Measurements from ENCODE around the gene SYCP2. TPM values are rescaled to one million over a fixed set of nuclear protein-coding genes. Genes with fewer than 3 reads are reported as not detected.

Gene SYCP2
- polyA plus RNA-seq, 1 donor (not counting 4 experiments of a cell fraction or from before 2014, with no cell fraction given), result 0.12 TPM

GRCh38 chr20:59884494-59884893, 48.9 kb downstream of the SYCP2 start:
- Histone ChIP-seq H3K4me1 (ENCODE audit: control insufficient read depth, extremely low read depth, insufficient read depth, low read length) (no peaks in the 10 kb centered on the region), H3K4me3 (ENCODE audit: control insufficient read depth in 2 of 3, extremely low read depth in 1 of 3, insufficient read depth in 2 of 3, low read depth in 1 of 3, low read length in 3 of 3) (no peak overlapping the region), H3K36me3 (ENCODE audit: control insufficient read depth in 2 of 2, extremely low read depth in 1 of 2, insufficient read depth in 2 of 2, low read length in 2 of 2) (no peaks in the 10 kb centered on the region), H3K27me3 (ENCODE audit: control insufficient read depth, extremely low read depth, insufficient read depth, low read length) (no peaks in the 10 kb centered on the region), H3K9me1 (ENCODE audit: control insufficient read depth, extremely low read depth, insufficient read depth, low read length) (no peaks in the 10 kb centered on the region), H3K4me2 (ENCODE audit: control insufficient read depth, extremely low read depth, insufficient read depth, low read depth, low read length) (no peak overlapping the region), H3K79me2 (ENCODE audit: control insufficient read depth, insufficient read depth, low read length) (no peaks in the 10 kb centered on the region), H2AFZ (ENCODE audit: control insufficient read depth, low read length) (no peak overlapping the region), H3K27ac (ENCODE audit: control insufficient read depth, insufficient read depth, low read length) (no peak overlapping the region), H4K20me1 (ENCODE audit: control insufficient read depth, extremely low read depth, insufficient read depth, low read length) (no peaks in the 10 kb centered on the region), H3K9ac (ENCODE audit: control insufficient read depth, extremely low read depth, insufficient read depth, low read length) (no peak overlapping the region), H3K9me3 (ENCODE audit: control insufficient read depth, low read depth, low read length) (no peaks in the 10 kb centered on the region)
- DNase-seq (ENCODE audit: low read depth, low spot score), result no peak
- TF ChIP-seq CTCF (optimal IDR thresholded peaks at IDR 0.05 in 1 of 3, IDR thresholded peaks at IDR 0.05 in 1 of 3, conservative IDR thresholded peaks at IDR 0.05 in 1 of 3; ENCODE audit: extremely low read depth in 1 of 3, insufficient read depth in 2 of 3, low read length in 3 of 3), result no peak
- no peak for TF ChIP-seq EZH2 (IDR thresholded peaks at IDR 0.05; ENCODE audit: low read length)
- dilution Hi-C loops (cut with MboI; ENCODE audit: extremely low pct_ligation_motif_present, low sequenced_read_pairs), result no loop called here
- FAIRE-seq, result no peak

GRCh38 chr20:59880198-59880597, 53.2 kb downstream of the SYCP2 start:
- dilution Hi-C loops (cut with MboI; ENCODE audit: extremely low pct_ligation_motif_present, low sequenced_read_pairs), result no loop called here
- DNase-seq (ENCODE audit: low read depth, low spot score), result no peak

More at GRCh38 chr20:59880198-59880597, 53.2 kb downstream of the SYCP2 start:
- H3K27me3 ChIP-seq (ENCODE audit: control insufficient read depth, extremely low read depth, insufficient read depth, low read length), result no peaks in the 10 kb centered on the region
- H3K36me3 ChIP-seq (ENCODE audit: control insufficient read depth in 2 of 2, extremely low read depth in 1 of 2, insufficient read depth in 2 of 2, low read length in 2 of 2), result no peaks in the 10 kb centered on the region
- no peak for TF ChIP-seq CTCF (optimal IDR thresholded peaks at IDR 0.05 in 1 of 3, IDR thresholded peaks at IDR 0.05 in 1 of 3, conservative IDR thresholded peaks at IDR 0.05 in 1 of 3; ENCODE audit: extremely low read depth in 1 of 3, insufficient read depth in 2 of 3, low read length in 3 of 3)
- H3K79me2 ChIP-seq (ENCODE audit: control insufficient read depth, insufficient read depth, low read length), result no peaks in the 10 kb centered on the region
- H3K9me1 ChIP-seq (ENCODE audit: control insufficient read depth, extremely low read depth, insufficient read depth, low read length), result no peaks in the 10 kb centered on the region
- no peaks in the 10 kb centered on the region for H3K9me3 ChIP-seq (ENCODE audit: control insufficient read depth, low read depth, low read length)
- no peak overlapping the region for H3K27ac ChIP-seq (ENCODE audit: control insufficient read depth, insufficient read depth, low read length)
- no peaks in the 10 kb centered on the region for H4K20me1 ChIP-seq (ENCODE audit: control insufficient read depth, extremely low read depth, insufficient read depth, low read length)
- no peak overlapping the region for H3K4me2 ChIP-seq (ENCODE audit: control insufficient read depth, extremely low read depth, insufficient read depth, low read depth, low read length)
- H3K4me1 ChIP-seq (ENCODE audit: control insufficient read depth, extremely low read depth, insufficient read depth, low read length), result no peaks in the 10 kb centered on the region
- H2AFZ ChIP-seq (ENCODE audit: control insufficient read depth, low read length), result no peak overlapping the region
- no peak for FAIRE-seq
- H3K4me3 ChIP-seq (ENCODE audit: control insufficient read depth in 2 of 3, extremely low read depth in 1 of 3, insufficient read depth in 2 of 3, low read depth in 1 of 3, low read length in 3 of 3), result no peak overlapping the region
- no peak overlapping the region for H3K9ac ChIP-seq (ENCODE audit: control insufficient read depth, extremely low read depth, insufficient read depth, low read length)

Data from keratinocyte (primary cell).